IPS DF 6.9 (cell line): Measurements from ENCODE around the gene SPACA4.

Experiments
- DNase-seq: peaks from one replicate; pipeline ENCODE4 v3.0.0-alpha.2; 2013; ENCODE audit warnings: low read depth, low spot score
- H3K27ac ChIP-seq: one replicate; pipeline ENCODE4 v1.5.1; 2013; ENCODE audit warnings: low read length, control low read depth
- H3K27me3 ChIP-seq: 2 replicates; pipeline ENCODE4 v1.6.1; 2013; ENCODE audit warnings: mild to moderate bottlenecking, low read length; ENCODE audit not compliant: control insufficient read depth, insufficient read depth
- H3K36me3 ChIP-seq: 2 replicates; pipeline ENCODE4 v1.6.1; 2013; ENCODE audit warnings: low read length; ENCODE audit not compliant: control insufficient read depth, insufficient read depth
- H3K4me1 ChIP-seq: 2 replicates; pipeline ENCODE4 v1.6.1; 2013; ENCODE audit warnings: low read length; ENCODE audit not compliant: control insufficient read depth, insufficient read depth
- H3K4me3 ChIP-seq: 2 replicates; pipeline ENCODE4 v1.5.1; 2013; ENCODE audit warnings: mild to moderate bottlenecking, low read length
- H3K9me3 ChIP-seq: 2 replicates; pipeline ENCODE4 v1.6.1; 2013; ENCODE audit warnings: low read length, inconsistent platforms; ENCODE audit not compliant: control insufficient read depth, insufficient read depth
- WGBS: extraction: QIAGEN DNeasy Blood & Tissue Kit; methylation state at CpG from one replicate; pipeline ENCODE4 v1.1.7; 2013; ENCODE audit warnings: mixed read lengths, missing lambda C conversion rate; ENCODE audit not compliant: insufficient read length, insufficient coverage; 5-methylcytosine and 5-hydroxymethylcytosine counted together

Gene SPACA4, protein sequence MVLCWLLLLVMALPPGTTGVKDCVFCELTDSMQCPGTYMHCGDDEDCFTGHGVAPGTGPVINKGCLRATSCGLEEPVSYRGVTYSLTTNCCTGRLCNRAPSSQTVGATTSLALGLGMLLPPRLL

DNA sequence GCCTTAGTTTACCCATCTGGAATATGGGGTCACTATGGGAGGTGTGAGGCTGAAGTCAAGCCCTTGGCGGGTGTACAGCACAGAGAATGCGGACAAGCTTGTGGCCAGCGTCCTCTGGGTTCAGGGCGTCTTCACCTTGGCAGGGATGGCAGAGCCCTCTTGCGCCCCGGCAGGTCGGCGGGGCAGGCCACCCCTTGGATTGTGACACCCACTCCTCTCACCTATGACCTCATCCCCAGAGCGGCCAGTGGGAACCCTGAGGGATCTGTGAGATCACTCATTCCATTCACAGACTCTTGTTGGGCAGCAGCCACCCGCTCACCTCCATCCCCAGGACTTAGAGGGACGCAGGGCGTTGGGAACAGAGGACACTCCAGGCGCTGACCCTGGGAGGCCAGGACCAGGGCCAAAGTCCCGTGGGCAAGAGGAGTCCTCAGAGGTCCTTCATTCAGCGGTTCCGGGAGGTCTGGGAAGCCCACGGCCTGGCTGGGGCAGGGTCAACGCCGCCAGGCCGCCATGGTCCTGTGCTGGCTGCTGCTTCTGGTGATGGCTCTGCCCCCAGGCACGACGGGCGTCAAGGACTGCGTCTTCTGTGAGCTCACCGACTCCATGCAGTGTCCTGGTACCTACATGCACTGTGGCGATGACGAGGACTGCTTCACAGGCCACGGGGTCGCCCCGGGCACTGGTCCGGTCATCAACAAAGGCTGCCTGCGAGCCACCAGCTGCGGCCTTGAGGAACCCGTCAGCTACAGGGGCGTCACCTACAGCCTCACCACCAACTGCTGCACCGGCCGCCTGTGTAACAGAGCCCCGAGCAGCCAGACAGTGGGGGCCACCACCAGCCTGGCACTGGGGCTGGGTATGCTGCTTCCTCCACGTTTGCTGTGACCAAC lies at the start of gene SPACA4:
SPACA4 (plus strand) TSS at position 280 of the 896 bp plus-strand sequence; CDS start at position 517, 237 bp downstream.
- DNase-seq, result no peak
- H3K36me3 ChIP-seq, result no peaks in the 10 kb centered on the region
- H3K27ac ChIP-seq, result no peak within 1 kb of the TSS
- H3K4me3 ChIP-seq, result no peak within 1 kb of the TSS
- no peaks in the 10 kb centered on the region for H3K9me3 ChIP-seq
- H3K4me1 ChIP-seq, result peaks cover 2% of the 10 kb centered on the region; the same call in 1 of the 2 replicates
- H3K27me3 ChIP-seq, result no peaks in the 10 kb centered on the region
- WGBS, result no CpG with 5 or more reads among the region's 39 CpGs

DNA sequence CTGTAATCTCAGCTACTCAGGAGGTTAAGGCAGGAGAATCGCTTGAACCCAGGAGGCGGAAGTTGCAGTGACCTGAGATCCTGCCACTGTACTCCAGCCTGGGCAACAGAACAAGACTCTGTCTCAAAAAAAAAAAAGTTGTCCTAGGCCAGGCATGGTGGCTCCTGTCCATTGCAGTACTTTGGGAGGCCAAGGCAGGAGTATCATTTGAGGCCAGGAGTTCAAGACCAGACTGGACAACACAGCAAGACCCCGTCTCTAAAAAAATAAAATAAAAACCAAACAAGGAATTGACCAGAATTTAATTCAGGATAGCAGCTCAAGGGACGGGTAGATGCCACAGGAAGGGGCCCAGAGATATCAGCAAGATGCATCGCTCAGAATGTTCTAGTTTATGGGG lies 49.7 kb upstream of the SPACA4 start:
- DNase-seq, result no peak
- Histone ChIP-seq H3K27ac (no peak overlapping the region), H3K27me3 (no peaks in the 10 kb centered on the region), H3K4me1 (peaks cover 5% of the 10 kb centered on the region), H3K36me3 (no peaks in the 10 kb centered on the region), H3K9me3 (no peaks in the 10 kb centered on the region), H3K4me3 (no peak overlapping the region)
- WGBS, result no CpG with 5 or more reads among the region's 5 CpGs

DNA sequence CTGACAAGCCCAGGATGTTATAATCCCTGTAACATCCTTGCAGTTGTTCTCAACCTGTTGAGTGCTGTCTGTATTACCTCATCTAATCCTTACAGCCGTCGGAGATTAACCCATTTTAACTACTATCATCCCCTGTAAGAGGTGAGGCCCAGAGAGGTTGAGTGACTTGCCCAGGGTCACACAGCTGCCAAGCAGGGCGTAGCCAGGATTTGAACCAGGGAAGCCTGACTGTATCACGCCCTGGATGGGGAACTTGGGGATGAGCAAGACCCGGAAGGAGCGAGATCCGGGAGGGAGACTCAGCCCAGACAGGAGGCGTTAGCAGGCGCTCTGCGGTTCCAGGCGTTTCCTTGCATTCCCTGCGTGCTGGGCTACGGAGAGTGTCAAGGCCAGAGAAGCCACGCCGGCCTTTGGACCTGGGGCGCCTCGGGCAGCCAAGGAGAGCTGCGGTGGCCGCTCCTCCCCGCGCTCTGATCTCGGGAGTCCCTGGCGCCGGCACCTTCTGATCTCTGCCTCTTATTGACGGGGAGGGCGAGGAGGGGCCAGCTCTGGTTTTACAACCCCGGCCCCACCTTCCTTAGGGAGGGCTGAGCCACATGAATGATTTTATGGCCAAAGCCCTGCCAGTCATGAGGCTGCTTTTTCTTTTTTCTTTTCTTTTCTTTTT lies 48.4 kb upstream of the SPACA4 start:
- H3K4me1 ChIP-seq, result peaks cover 5% of the 10 kb centered on the region; the same call in 1 of the 2 replicates
- H3K36me3 ChIP-seq, result no peaks in the 10 kb centered on the region
- no CpG with 5 or more reads among the region's 27 CpGs for WGBS
- H3K9me3 ChIP-seq, result no peaks in the 10 kb centered on the region
- H3K27ac ChIP-seq, result no peak overlapping the region
- DNase-seq, result no peak
- H3K4me3 ChIP-seq, result no peak overlapping the region
- H3K27me3 ChIP-seq, result no peaks in the 10 kb centered on the region

DNA sequence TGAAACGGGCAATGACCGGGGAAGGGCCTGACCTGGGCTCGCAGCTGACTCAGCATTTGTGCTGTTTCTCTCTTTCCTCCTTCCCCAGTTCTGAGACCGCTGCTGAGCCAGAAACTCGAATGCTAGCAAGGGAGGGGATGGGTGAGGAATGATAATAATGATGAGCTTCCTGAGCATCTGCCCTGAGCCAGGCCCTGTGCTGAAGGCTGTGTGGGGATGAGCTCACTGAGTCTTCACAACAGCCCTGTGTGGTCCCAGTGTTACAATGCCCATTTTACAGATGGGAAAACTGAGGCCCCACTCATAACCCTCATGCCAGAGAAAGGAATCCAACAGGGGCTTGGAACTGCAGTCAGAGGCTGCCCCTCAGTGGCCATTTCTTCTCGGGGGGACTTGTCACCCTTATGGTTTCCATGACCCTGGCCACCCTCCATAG lies 46.4 kb upstream of the SPACA4 start:
- Histone ChIP-seq H3K4me1 (no peaks in the 10 kb centered on the region), H3K27me3 (no peaks in the 10 kb centered on the region), H3K27ac (no peak overlapping the region), H3K4me3 (no peak overlapping the region), H3K9me3 (no peaks in the 10 kb centered on the region), H3K36me3 (no peaks in the 10 kb centered on the region)
- WGBS, result no CpG with 5 or more reads among the region's 6 CpGs
- DNase-seq, result no peak

DNA sequence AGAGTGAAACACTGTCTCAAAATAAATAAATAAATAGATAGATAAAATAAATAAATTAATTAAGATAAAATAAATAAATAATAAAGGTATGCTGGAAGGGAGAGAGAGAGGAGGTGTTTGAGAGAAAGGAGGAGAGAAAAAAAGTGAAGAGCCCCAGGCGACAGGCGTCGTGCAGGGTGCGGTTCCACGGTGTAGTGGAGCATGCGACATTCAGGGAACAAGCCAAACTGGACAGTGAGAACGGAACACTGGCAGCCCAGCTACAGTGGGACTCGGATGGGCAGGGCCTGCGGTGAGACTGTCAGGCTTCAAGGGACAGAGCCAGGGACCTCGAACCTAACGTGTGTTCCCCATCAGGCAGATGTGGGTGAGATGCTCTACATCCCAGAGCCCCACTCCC lies 45.1 kb upstream of the SPACA4 start:
- H3K36me3 ChIP-seq, result no peaks in the 10 kb centered on the region
- H3K4me3 ChIP-seq, result no peak overlapping the region
- no peak for DNase-seq
- no CpG with 5 or more reads among the region's 11 CpGs for WGBS
- no peaks in the 10 kb centered on the region for H3K9me3 ChIP-seq
- no peaks in the 10 kb centered on the region for H3K4me1 ChIP-seq
- no peaks in the 10 kb centered on the region for H3K27me3 ChIP-seq
- no peak overlapping the region for H3K27ac ChIP-seq

DNA sequence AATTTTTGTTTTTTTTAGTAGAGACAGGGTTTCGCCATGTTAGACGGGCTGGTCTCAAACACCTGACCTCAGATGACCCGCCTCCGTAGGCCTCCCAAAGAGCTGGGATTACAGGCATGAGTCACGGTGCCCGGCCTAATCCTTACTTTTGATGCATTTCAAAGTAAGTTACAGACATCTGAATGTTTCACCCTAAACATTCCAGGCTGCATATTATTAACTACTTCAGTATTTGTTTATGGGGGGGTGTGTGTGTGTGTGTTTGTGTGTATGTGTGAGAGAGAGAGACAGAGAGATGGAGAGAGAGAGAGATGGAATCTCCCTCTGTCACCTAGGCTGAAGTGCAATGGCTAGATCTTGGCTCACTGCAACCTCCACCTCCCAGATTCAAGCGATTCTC lies 41.5 kb upstream of the SPACA4 start:
- Histone ChIP-seq H3K36me3 (no peaks in the 10 kb centered on the region), H3K9me3 (no peaks in the 10 kb centered on the region), H3K27ac (no peak overlapping the region), H3K4me1 (peaks cover 4% of the 10 kb centered on the region; the same call in 1 of the 2 replicates), H3K27me3 (no peaks in the 10 kb centered on the region), H3K4me3 (no peak overlapping the region)
- no peak for DNase-seq
- no CpG with 5 or more reads among the region's 7 CpGs for WGBS

DNA sequence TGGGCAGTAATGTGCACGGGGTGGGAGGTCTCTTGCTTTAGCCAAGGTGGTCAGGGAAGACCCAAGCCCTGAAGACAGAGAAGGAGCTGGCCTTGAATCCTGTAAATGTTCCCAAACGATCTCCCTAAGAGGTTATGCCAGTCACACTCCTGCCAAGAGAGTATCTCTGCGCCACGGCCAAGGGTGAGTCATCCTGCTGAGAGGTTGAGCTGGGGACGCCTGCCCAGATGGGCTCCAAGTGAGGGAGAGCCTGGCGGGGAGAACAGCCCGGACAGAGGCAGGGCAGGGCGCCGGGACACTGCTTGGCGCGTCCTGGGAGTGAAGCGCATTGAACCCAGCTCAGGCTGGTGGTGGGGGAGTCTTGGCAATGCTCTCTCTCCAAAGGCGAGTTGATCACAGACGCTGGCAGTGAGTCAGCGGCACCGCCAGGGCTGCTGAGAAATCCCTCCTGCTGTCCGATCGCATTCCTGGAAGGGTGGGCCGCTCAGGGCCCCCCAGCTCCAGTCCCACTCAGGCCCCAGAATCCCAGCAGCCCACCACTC lies 38.1 kb upstream of the SPACA4 start:
- no CpG with 5 or more reads among the region's 19 CpGs for WGBS
- DNase-seq, result no peak
- H3K27me3 ChIP-seq, result no peaks in the 10 kb centered on the region
- no peak overlapping the region for H3K27ac ChIP-seq
- H3K36me3 ChIP-seq, result no peaks in the 10 kb centered on the region
- peaks cover 5% of the 10 kb centered on the region for H3K4me1 ChIP-seq
- H3K9me3 ChIP-seq, result no peaks in the 10 kb centered on the region
- H3K4me3 ChIP-seq, result peak overlapping the region; percentile 5; the same call in 1 of the 2 replicates

DNA sequence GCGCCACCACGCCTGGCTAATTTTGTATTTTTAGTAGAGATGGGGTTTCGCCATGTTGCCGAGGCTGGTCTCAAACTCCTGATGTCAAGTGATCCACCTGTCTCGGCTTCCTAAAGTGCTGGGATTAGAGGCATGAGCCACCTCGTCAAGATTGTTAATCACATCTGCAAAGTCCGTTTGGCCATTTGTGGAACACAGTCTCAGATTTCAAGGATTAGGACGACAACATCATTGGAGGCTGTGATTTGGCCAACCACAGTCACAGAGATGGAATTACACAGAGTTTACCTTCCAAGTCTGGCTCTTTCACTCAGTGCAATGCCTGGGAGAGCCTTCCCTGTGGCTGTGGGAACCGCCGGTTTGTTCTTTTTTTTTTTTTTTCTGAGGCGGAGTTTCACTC lies 36.7 kb upstream of the SPACA4 start:
- Histone ChIP-seq H3K4me1 (peaks cover 5% of the 10 kb centered on the region), H3K9me3 (no peaks in the 10 kb centered on the region), H3K4me3 (no peak overlapping the region), H3K27me3 (no peaks in the 10 kb centered on the region), H3K27ac (no peak overlapping the region), H3K36me3 (no peaks in the 10 kb centered on the region)
- no CpG with 5 or more reads among the region's 11 CpGs for WGBS
- no peak for DNase-seq

DNA sequence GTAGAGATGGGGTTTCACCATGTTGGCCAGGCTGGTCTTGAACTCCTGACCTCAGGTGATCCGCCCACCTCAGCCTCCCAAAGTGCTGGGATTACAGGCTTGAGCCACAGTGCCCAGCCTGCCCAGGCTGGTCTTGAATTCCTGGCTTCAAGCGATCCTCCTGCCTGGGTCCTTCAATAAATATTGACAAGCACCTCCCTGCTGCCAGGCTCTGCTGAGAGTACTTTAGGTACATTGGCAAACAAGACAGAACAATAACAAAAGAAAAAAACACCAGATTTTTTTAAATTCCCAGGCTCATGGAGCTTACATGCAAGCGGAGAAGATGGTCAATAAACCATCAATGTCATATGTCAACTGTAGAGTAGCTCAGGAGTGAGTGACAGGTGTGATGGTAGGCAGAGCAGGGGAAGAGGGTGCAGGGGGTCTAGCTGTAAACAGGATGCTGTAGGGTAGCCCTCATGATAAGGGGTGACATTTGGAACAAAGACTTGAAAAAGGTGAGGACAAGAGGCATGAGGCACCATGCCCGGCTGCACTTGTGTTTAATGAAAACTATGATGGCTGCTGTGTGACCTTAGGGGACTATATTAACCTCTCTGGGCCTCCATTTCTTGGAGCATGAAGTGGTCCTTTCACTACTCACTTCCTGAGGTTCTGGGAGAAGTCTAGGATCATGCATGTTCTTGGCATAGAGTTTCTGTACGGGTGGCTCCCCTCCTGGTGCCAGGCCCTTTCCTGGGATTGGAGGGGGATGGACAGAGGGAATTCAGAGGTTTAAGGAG lies 35.0 kb upstream of the SPACA4 start:
- H3K4me1 ChIP-seq, result peaks cover 5% of the 10 kb centered on the region
- H3K4me3 ChIP-seq, result no peak overlapping the region
- no peaks in the 10 kb centered on the region for H3K27me3 ChIP-seq
- H3K36me3 ChIP-seq, result no peaks in the 10 kb centered on the region
- DNase-seq, result no peak
- no peaks in the 10 kb centered on the region for H3K9me3 ChIP-seq
- H3K27ac ChIP-seq, result no peak overlapping the region
- no CpG with 5 or more reads among the region's 5 CpGs for WGBS

DNA sequence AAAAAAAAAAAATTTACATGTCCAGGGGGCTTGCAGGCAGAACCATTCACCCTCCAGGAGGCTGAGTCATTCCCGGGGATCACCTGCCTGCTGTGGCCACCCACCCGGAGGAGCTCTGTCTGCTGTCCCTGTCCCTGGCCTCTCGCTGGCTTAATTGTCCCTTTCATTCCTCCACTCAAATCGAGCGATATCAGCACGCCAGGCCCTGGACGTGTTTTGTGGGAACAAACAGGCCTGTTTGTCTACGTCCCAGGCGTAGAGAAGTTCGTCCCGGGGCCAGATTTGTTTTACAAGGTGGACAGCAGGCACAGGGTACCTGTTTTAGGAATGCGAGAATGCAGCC lies 33.4 kb upstream of the SPACA4 start:
- H3K4me3 ChIP-seq, result no peak overlapping the region
- WGBS, result no CpG with 5 or more reads among the region's 12 CpGs
- no peaks in the 10 kb centered on the region for H3K27me3 ChIP-seq
- no peaks in the 10 kb centered on the region for H3K36me3 ChIP-seq
- no peaks in the 10 kb centered on the region for H3K9me3 ChIP-seq
- no peak overlapping the region for H3K27ac ChIP-seq
- DNase-seq, result no peak
- peaks cover 5% of the 10 kb centered on the region for H3K4me1 ChIP-seq
